IMR-90 (cell line): ENCODE measurements around the gene ERMP1. TPM values are rescaled to one million over a fixed set of nuclear protein-coding genes. Genes with fewer than 3 reads are reported as not detected.

ENCODE experiments used
- ATAC-seq: fragments of 200-7000 bp; cut with Tn5 transposase; 2 replicates; pipeline ENCODE4 v1.9.1; 2020; ENCODE audit warnings: low read depth, mild to moderate bottlenecking, moderate library complexity
- BruUV-seq: library from RNA; stranded (reverse); fragments of 400-500 nt; replicated peaks from 2 replicates; lab custom pipeline; 2021; lab: Mats Ljungman, UMichigan
- CTCF ChIA-PET: fragments of 300-600 bp; formaldehyde crosslinking; extraction: SDS; loops from one replicate; lab custom pipeline; 2021; ENCODE audit warnings: antibody characterized with exemption; lab: Yijun Ruan, JAX
- POLR2A ChIA-PET: fragments of 300-600 bp; sonication (Branson Sonifier 250); formaldehyde crosslinking; loops from one replicate; lab custom pipeline; 2022; ENCODE audit warnings: antibody characterized with exemption; ENCODE audit not compliant: unreplicated experiment; lab: Charles Lee
- DNase-seq: peaks from one replicate; pipeline ENCODE4 v3.0.0; 2013
- H2AFZ ChIP-seq: replicated peaks from 2 replicates; pipeline ENCODE3; 2013; ENCODE audit warnings: low read length, mild to moderate bottlenecking; ENCODE audit not compliant: poor library complexity
- H2AK5ac ChIP-seq: 2 replicates; pipeline ENCODE4 v1.6.1; 2013; ENCODE audit warnings: low read depth, low read length, inconsistent platforms
- H2AK9ac ChIP-seq: replicated peaks from 2 replicates; pipeline ENCODE3; 2013; ENCODE audit warnings: mild to moderate bottlenecking, low read depth, low read length, moderate library complexity; ENCODE audit not compliant: poor library complexity
- H2BK120ac ChIP-seq: 2 replicates; pipeline ENCODE4 v1.6.1; 2013; ENCODE audit warnings: low read depth, low read length, inconsistent platforms
- H2BK15ac ChIP-seq: 3 replicates; pipeline ENCODE4 v1.6.1; 2013; ENCODE audit warnings: low read depth, low read length, inconsistent platforms
- H2BK20ac ChIP-seq: 2 replicates; pipeline ENCODE4 v1.6.1; 2013; ENCODE audit warnings: low read depth, mild to moderate bottlenecking, inconsistent platforms, low read length, moderate library complexity
- H2BK5ac ChIP-seq: 2 replicates; pipeline ENCODE4 v1.6.1; 2013; ENCODE audit warnings: mild to moderate bottlenecking, low read depth, low read length, inconsistent platforms; ENCODE audit not compliant: poor library complexity, severe bottlenecking
- H3K14ac ChIP-seq: replicated peaks from 2 replicates; pipeline ENCODE4 v1.6.1; 2013; ENCODE audit warnings: low read depth, low read length, inconsistent platforms
- H3K18ac ChIP-seq: 2 replicates; pipeline ENCODE4 v1.6.1; 2013; ENCODE audit warnings: low read depth, low read length, control low read depth
- H3K23ac ChIP-seq: 2 replicates; pipeline ENCODE4 v1.6.1; 2013; ENCODE audit warnings: low read depth, low read length, inconsistent platforms
- H3K27ac ChIP-seq: 2 replicates; pipeline ENCODE4 v1.5.1; 2013; ENCODE audit warnings: mild to moderate bottlenecking, control low read depth, low read length; ENCODE audit not compliant: insufficient read depth
- H3K27me3 ChIP-seq: 2 replicates; pipeline ENCODE4 v1.6.1; 2013; ENCODE audit warnings: low read length; ENCODE audit not compliant: control insufficient read depth, insufficient read depth
- H3K36me3 ChIP-seq: 2 replicates; pipeline ENCODE4 v1.6.1; 2013; ENCODE audit warnings: low read length, mixed read lengths; ENCODE audit not compliant: control insufficient read depth, insufficient read depth
- H3K4ac ChIP-seq: 2 replicates; pipeline ENCODE4 v1.6.1; 2013; ENCODE audit warnings: low read depth, low read length, inconsistent platforms
- H3K4me1 ChIP-seq: 2 replicates; pipeline ENCODE4 v1.6.1; 2013; ENCODE audit warnings: low read length, mixed read lengths; ENCODE audit not compliant: control insufficient read depth, insufficient read depth
- H3K4me2 ChIP-seq: 2 replicates; pipeline ENCODE4 v1.6.1; 2013; ENCODE audit warnings: low read depth, mild to moderate bottlenecking, control low read depth, low read length, moderate library complexity
- H3K4me3 ChIP-seq: 2 replicates; pipeline ENCODE4 v1.5.1; 2013; ENCODE audit warnings: low read depth, mild to moderate bottlenecking, control low read depth, low read length, moderate library complexity; ENCODE audit not compliant: insufficient read depth
- H3K56ac ChIP-seq: 2 replicates; pipeline ENCODE4 v1.6.1; 2013; ENCODE audit warnings: low read length, inconsistent platforms; ENCODE audit not compliant: insufficient read depth; ENCODE audit errors: extremely low read depth
- H3K79me1 ChIP-seq, 2 experiments: 2 replicates each; pipeline ENCODE4 v1.6.1; 2013; ENCODE audit warnings: low read length in 2 of 2, inconsistent platforms in 1 of 2, low read depth in 1 of 2
- H3K9ac ChIP-seq: 2 replicates; pipeline ENCODE4 v1.6.1; 2013; ENCODE audit warnings: low read depth, low read length, control low read depth
- H3K9me1 ChIP-seq: 2 replicates; pipeline ENCODE4 v1.6.1; 2013; ENCODE audit warnings: low read length, inconsistent platforms; ENCODE audit not compliant: insufficient read depth
- H3K9me3 ChIP-seq: 2 replicates; pipeline ENCODE4 v1.6.1; 2013; ENCODE audit warnings: low read length; ENCODE audit not compliant: control insufficient read depth, insufficient read depth
- H4K20me1 ChIP-seq: 2 replicates; pipeline ENCODE4 v1.6.1; 2013; ENCODE audit warnings: low read length, inconsistent platforms; ENCODE audit not compliant: insufficient read depth
- H4K5ac ChIP-seq: 2 replicates; pipeline ENCODE4 v1.6.1; 2013; ENCODE audit warnings: mild to moderate bottlenecking, low read depth, low read length, control low read depth
- H4K8ac ChIP-seq, 2 experiments: 2 replicates each; pipeline ENCODE4 v1.6.1; 2013; ENCODE audit warnings: low read depth in 2 of 2, low read length in 2 of 2, control low read depth in 1 of 2, inconsistent platforms in 1 of 2
- H4K91ac ChIP-seq: 2 replicates; pipeline ENCODE4 v1.6.1; 2013; ENCODE audit warnings: low read depth, low read length, inconsistent platforms; ENCODE audit not compliant: insufficient read depth
- BHLHE40 ChIP-seq: fragments of 150-350 bp; IDR thresholded peaks from 2 replicates; pipeline ENCODE4 v1.6.1; 2016; ENCODE audit warnings: mild to moderate bottlenecking, low read depth, low read length
- ELK1 ChIP-seq: fragments of 150-350 bp; IDR thresholded peaks from 2 replicates; pipeline ENCODE4 v1.6.1; 2016; ENCODE audit warnings: low read depth, mild to moderate bottlenecking, low read length, moderate library complexity, borderline replicate concordance
- FOS ChIP-seq: fragments of 150-350 bp; IDR thresholded peaks from 2 replicates; pipeline ENCODE4 v1.6.1; 2016; ENCODE audit warnings: low read depth, low read length
- MAFK ChIP-seq: IDR thresholded peaks from 2 replicates; pipeline ENCODE4 v1.6.1; 2012; ENCODE audit warnings: low read depth, low read length, improper control_type of control experiment
- MAZ ChIP-seq: IDR thresholded peaks from 2 replicates; pipeline ENCODE4 v1.6.1; 2012; ENCODE audit warnings: low read depth, mild to moderate bottlenecking, low read length, improper control_type of control experiment, moderate library complexity, borderline replicate concordance
- MXI1 ChIP-seq: IDR thresholded peaks from 2 replicates; pipeline ENCODE4 v1.6.1; 2012; ENCODE audit warnings: low read depth, mild to moderate bottlenecking, low read length, moderate library complexity, borderline replicate concordance
- POLR2A ChIP-seq: IDR thresholded peaks from 2 replicates; pipeline ENCODE4 v1.6.1; 2012; ENCODE audit warnings: mild to moderate bottlenecking, low read depth, low read length
- SMC3 ChIP-seq: fragments of 150-350 bp; IDR thresholded peaks from 2 replicates; pipeline ENCODE4 v1.6.1; 2016; ENCODE audit warnings: low read depth, mild to moderate bottlenecking, antibody characterized with exemption, low read length, moderate library complexity
- WGBS, 2 experiments: methylation state at CpG; one replicate each; pipeline versions ENCODE4 v1.1.5 to v1.1.7; 2013; ENCODE audit warnings: missing lambda C conversion rate in 2 of 2; ENCODE audit not compliant: insufficient read length in 1 of 2; ENCODE audit errors: extremely low coverage in 2 of 2; 5-methylcytosine and 5-hydroxymethylcytosine counted together
- dilution Hi-C: fragments of 300-500 bp; cut with HindIII; formaldehyde crosslinking; loops from one replicate; pipeline ENCODE4 v1.14.3; 2018; ENCODE audit warnings: low sequenced_read_pairs; ENCODE audit not compliant: unreplicated experiment
- in situ Hi-C: fragments of 300-500 bp; cut with MboI; formaldehyde crosslinking; loops from 3 replicates; pipeline ENCODE4 v1.14.3; 2019; ENCODE audit warnings: low sequenced_read_pairs, inconsistent platforms, mixed read lengths
- intact Hi-C: fragments of 100-400 bp; cut with micrococcal nuclease; formaldehyde crosslinking; loops from 2 replicates; pipeline ENCODE4 v1.10.0; 2022
- polyA plus RNA-seq, 3 experiments: library from polyadenylated mRNA; depleted of rRNA; stranded (reverse); fragments of >200 nt; gene quantifications; 2 replicates each; pipeline ENCODE4 v1.2.3, GENCODE V29; 2012; ENCODE audit warnings: low replicate concordance in 1 of 3
- total RNA-seq: library from RNA; depleted of rRNA; stranded (reverse); fragments of >200 nt; gene quantifications from 2 replicates; pipeline ENCODE4 v1.2.3, GENCODE V29; 2012

The ERMP1 gene
- total and polyA plus RNA-seq, 2 of the 4 experiments (the other 2 are of a cell fraction), result 2.2 to 4.7 TPM

- CTCF ChIA-PET, result no interaction called here
- H2BK120ac ChIP-seq, result no peak overlapping the region
- H3K14ac ChIP-seq, result no peak overlapping the region
- no peak overlapping the region for H2AK5ac ChIP-seq
- peaks cover 4 to 5% of the 10 kb centered on the region in 2 experiments; a peak in 3 of 4 replicates for H3K79me1 ChIP-seq
- dilution Hi-C loops, result no loop called here
- no peak overlapping the region for H2BK20ac ChIP-seq
- no peaks in the 10 kb centered on the region; the same call in 1 of the 2 replicates for H4K20me1 ChIP-seq
- no peak overlapping the region for H2BK15ac ChIP-seq
- no peak overlapping the region for H3K4me2 ChIP-seq
- H3K36me3 ChIP-seq, result peaks cover 1% of the 10 kb centered on the region
- H2AFZ ChIP-seq, result no peak overlapping the region
- H3K23ac ChIP-seq, result no peak overlapping the region
- peaks cover 2% of the 10 kb centered on the region; the same call in 1 of the 2 replicates for H3K9me3 ChIP-seq
- no peak overlapping the region for H3K18ac ChIP-seq
- POLR2A ChIA-PET, result no interaction called here
- no peak overlapping the region for H3K27ac ChIP-seq
- in situ Hi-C loops, result no loop called here
- H4K91ac ChIP-seq, result no peak overlapping the region
- intact Hi-C loops, result no loop called here
- TF ChIP-seq SMC3 (no peak), ELK1 (no peak), FOS (no peak), POLR2A (no peak), BHLHE40 (no peak), MXI1 (no peak), MAFK (no peak), MAZ (no peak)
- H2AK9ac ChIP-seq, result no peak overlapping the region
- no peaks in the 10 kb centered on the region for H3K27me3 ChIP-seq
- H3K4ac ChIP-seq, result no peak overlapping the region
- BruUV-seq, result no TSS peak
- no peak overlapping the region for H3K9ac ChIP-seq
- no peak overlapping the region for H3K4me3 ChIP-seq
- peaks cover 11% of the 10 kb centered on the region; the same call in 1 of the 2 replicates for H3K9me1 ChIP-seq
- WGBS, 2 experiments, result no CpG with 5 or more reads among the region's 2 CpGs
- no peak overlapping the region for H2BK5ac ChIP-seq
- peaks cover 9% of the 10 kb centered on the region for H3K4me1 ChIP-seq
- no peak for DNase-seq
- no peak overlapping the region for H4K5ac ChIP-seq
- H4K8ac ChIP-seq, result no peak overlapping the region
- no peak for ATAC-seq
- no peak overlapping the region for H3K56ac ChIP-seq
These were observed 45.1 kb downstream of the ERMP1 start for GRCh38 chr9:5787759-5788302.
